Ishikawa (cell line): ENCODE results near the gene PTPRD.

Experiments used
- MAX ChIP-seq: IDR thresholded peaks from 2 replicates; pipeline ENCODE4 v1.6.1; 2012
- RAD21 ChIP-seq: IDR thresholded peaks from 2 replicates; pipeline ENCODE4 v1.6.1; 2012; ENCODE audit warnings: low read depth
- REST ChIP-seq: IDR thresholded peaks from 2 replicates; pipeline ENCODE4 v1.6.1; 2012; ENCODE audit warnings: low read depth, mild to moderate bottlenecking

DNA sequence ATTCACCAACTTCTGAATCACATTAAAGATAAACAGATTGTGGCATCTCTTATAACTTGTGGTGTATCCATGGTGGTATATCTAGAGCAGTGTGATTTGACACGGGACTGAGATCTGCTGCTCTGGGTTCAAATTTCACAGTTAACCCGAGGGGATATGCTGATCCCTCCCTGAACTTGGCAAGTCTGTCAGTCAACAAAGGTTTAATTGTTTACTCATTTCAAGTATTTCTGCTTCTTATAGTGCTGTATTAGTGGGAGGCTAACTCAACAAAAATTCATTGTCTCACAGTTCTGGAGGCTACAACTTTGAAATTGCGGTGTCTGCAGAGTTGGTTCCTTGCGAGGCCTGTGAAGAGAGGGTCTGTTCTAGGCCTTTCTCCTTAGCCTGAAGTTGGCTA lies 1175.2 kb downstream of the PTPRD start:
- no peak for TF ChIP-seq REST
- no peak for TF ChIP-seq MAX
- no peak for TF ChIP-seq RAD21
